ENCODE results near the gene AMELX.

DNA sequence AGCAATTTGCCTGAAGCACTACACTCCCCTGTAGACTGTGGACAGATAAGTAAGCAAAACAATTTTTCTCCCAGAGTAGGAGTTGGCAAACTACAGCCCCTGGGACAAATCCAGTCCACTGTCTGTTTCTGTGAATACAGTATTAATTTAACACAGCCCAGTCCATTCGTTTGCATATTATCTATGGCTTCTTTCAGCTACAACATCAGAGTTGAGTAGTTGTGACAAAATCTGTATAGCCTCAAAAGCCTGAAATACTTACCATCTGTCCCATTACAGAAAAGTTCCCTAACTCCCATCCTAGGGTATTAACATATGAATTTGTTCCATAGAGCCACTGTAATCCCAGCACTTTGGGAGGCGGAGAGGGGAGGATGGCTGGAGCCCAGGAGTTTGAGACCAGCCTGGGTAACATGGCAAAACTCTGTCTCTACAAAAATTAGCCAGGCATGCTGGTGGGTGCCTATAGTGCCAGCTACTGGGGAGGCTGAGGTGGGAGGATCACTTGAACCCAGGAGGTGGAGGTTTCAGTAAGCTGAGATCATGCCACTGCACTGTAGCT is 53.0 kb downstream of the AMELX start:
- TF ChIP-seq EZH2 (IDR thresholded peaks at IDR 0.05; ENCODE audit: insufficient read depth, low read length), result no peak
- TF ChIP-seq, protein P1, sequence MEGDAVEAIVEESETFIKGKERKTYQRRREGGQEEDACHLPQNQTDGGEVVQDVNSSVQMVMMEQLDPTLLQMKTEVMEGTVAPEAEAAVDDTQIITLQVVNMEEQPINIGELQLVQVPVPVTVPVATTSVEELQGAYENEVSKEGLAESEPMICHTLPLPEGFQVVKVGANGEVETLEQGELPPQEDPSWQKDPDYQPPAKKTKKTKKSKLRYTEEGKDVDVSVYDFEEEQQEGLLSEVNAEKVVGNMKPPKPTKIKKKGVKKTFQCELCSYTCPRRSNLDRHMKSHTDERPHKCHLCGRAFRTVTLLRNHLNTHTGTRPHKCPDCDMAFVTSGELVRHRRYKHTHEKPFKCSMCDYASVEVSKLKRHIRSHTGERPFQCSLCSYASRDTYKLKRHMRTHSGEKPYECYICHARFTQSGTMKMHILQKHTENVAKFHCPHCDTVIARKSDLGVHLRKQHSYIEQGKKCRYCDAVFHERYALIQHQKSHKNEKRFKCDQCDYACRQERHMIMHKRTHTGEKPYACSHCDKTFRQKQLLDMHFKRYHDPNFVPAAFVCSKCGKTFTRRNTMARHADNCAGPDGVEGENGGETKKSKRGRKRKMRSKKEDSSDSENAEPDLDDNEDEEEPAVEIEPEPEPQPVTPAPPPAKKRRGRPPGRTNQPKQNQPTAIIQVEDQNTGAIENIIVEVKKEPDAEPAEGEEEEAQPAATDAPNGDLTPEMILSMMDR (IDR thresholded peaks at IDR 0.05; ENCODE audit: insufficient read depth, low read depth, low read length), result no peak

All from astrocyte (in vitro differentiated cells and primary cell).